Ovary (tissue), 3 donors: ENCODE results near the gene NUP210.

Source experiments
- EP300 ChIP-seq: sonication (generic); formaldehyde crosslinking; IDR thresholded peaks from one replicate; pipeline ENCODE4 v1.6.1; 2017; ENCODE audit warnings: antibody characterized with exemption
- POLR2A ChIP-seq: fragments of 450-650 bp; IDR thresholded peaks from one replicate; pipeline ENCODE4 v1.6.1; 2017; ENCODE audit warnings: antibody characterized with exemption, mild to moderate bottlenecking, moderate library complexity
- TF ChIP-seq, protein P1 (sequence below), 3 donors: fragments of 450-650 bp in 2 of 3; fragments of 200-600 bp in 1 of 3; IDR thresholded peaks; one replicate each; pipeline versions ENCODE4 v1.5.1 to v1.8.0; 2016 to 2022; ENCODE audit warnings: antibody characterized with exemption in 3 of 3, mild to moderate bottlenecking in 1 of 3
- donor health status: DM: no; HTN: no; CAD: no.

GRCh38 chr3:13319564-13320220 lies 100.4 kb downstream of the NUP210 start:
- TF ChIP-seq, protein P1, sequence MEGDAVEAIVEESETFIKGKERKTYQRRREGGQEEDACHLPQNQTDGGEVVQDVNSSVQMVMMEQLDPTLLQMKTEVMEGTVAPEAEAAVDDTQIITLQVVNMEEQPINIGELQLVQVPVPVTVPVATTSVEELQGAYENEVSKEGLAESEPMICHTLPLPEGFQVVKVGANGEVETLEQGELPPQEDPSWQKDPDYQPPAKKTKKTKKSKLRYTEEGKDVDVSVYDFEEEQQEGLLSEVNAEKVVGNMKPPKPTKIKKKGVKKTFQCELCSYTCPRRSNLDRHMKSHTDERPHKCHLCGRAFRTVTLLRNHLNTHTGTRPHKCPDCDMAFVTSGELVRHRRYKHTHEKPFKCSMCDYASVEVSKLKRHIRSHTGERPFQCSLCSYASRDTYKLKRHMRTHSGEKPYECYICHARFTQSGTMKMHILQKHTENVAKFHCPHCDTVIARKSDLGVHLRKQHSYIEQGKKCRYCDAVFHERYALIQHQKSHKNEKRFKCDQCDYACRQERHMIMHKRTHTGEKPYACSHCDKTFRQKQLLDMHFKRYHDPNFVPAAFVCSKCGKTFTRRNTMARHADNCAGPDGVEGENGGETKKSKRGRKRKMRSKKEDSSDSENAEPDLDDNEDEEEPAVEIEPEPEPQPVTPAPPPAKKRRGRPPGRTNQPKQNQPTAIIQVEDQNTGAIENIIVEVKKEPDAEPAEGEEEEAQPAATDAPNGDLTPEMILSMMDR (IDR thresholded peaks at IDR 0.05): no peak
- no peak for TF ChIP-seq POLR2A
- TF ChIP-seq EP300: no peak
